GM19351 (cell line): ENCODE measurements around the gene LRRC55.
"Not testable (repeated sequence)": the region's sequence is repeated elsewhere in the genome, so short reads cannot be mapped to it uniquely, and the experiment has no call there.

Experiments
- ATAC-seq: cut with Tn5 transposase; IDR thresholded peaks from one replicate; pipeline ENCODE4 v1.9.1; 2021; ENCODE audit warnings: mild to moderate bottlenecking, moderate library complexity; ENCODE audit not compliant: unreplicated experiment

The LRRC55 gene

DNA sequence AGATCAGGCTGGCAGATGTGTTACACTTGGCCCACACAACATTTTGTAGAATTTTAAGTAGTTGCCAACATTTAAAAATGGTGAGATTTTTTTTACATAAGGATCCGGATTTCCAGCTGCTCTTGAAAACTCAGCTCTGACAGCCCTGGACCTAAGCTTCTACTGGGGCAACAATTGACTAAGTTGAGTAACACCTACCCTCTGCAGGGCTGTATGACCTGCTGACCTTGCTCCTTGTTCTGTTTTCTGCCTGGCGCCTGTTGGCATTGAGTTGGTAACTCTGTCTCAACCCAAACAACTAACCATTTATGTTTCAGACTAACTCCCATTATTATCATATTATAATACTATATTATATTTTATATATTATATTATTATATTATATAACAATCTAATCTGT, 21.1 kb upstream of the LRRC55 start:
- no peak for ATAC-seq

DNA sequence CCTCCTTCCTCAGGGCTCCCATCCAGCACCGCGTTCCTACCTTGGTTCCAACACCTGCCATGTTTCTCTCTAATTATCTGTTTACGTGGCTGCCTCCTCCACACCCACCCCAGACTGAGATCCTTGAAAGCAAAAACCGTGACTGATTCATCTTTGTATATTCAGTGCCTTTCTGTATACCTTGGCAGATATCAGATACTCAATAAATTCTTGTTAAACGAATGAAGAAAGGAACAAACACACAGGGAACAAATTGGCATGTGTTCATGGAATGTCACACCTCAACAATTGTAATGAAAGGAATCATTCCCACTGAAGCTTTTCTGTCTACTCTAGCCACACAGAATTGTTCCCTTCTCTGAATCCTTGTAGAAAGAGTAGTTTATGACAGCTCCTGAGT, 20.4 kb upstream of the LRRC55 start:
- ATAC-seq, result no peak

DNA sequence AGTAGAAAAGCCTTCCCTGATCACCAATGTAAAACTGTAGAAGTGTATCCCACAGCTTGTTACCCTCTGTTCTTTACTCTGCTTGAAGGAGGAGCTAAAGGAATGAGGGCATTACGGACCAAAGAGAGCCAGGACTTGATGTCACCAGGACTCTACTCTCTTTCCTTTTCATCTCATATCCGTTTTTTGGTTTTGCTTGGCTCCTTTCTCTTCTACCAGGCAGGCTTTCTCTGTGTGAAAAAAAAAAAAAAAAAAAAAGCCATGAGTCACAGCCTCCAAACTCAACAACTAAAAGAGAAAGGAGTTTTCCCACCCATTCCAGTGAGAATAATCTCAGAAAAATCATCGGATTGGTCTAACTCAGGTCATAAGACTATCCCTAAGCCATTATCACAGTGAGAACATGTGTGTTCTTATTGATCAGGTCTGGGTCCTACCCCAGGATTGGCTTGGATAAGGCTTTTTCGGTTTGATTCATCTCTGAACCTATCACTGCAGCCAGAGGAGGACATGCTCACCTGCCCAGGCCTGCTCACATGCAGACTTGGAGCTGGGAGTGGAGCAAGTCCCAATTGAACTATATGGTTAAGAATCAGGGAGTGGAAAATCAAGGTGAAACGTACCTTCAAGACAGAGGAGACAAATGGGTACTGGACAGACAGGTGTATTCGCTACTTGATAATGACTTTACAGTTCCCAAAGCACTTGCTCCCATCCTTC, 19.4 kb upstream of the LRRC55 start:
- no peak for ATAC-seq

DNA sequence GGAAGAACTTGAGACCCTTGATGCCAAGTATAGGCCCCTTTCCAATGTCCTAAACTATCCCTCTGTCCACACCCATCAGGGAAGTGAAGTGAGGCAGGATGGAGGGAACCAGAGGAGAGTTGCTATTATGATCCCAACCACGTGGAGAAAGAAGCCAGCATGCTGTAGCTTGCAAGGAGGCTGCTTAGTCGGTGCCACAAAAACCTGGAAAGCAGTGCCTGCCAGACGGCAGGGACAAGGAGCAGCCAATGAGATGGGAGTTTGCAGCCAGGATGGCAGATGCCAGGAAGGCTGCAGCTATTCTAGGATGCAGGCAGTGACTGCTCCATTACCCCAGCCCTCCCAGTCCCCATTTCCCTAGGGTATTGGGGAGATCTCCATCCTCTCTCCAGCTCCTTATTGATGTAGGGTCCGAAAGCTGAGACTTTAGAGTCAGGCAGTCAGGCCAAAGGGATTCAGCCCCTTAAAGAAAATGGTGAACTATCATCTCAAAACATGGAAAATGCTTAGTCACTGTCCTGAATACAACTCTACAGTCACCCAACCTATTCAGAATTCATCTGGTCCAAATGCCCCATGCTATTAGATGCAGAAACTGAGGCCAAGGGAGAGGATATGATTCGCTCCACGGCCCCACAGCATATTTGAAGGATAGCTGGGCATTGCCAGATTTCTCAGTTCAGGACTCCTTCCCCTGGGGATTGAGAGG, 18.4 kb upstream of the LRRC55 start:
- ATAC-seq, result no peak

DNA sequence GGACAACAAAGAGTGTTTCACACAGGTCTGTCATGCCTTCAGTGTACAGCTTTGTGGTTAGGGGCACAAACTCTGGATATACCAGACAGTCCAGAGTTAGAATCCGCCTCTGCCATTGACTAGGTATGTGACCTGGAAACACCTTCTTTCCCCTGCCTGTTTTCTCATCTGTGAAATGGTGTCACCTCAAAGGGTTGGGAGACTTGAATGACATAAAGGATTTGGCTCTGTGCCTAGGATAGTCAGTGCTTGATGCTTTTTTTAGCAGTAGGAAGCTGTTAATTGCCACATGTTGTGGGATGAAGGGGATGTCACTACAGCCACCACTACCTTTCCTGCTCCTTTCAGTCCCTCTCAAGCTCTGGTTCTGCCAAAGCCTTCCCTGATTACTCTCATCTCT, 17.4 kb upstream of the LRRC55 start:
- ATAC-seq, result no peak

- ATAC-seq, result no peak
These were observed 14.5 kb upstream of the LRRC55 start for GRCh38 chr11:57167125-57167846.

- ATAC-seq, result not testable (repeated sequence)
These were observed 11.9 kb upstream of the LRRC55 start for GRCh38 chr11:57169732-57170313.

DNA sequence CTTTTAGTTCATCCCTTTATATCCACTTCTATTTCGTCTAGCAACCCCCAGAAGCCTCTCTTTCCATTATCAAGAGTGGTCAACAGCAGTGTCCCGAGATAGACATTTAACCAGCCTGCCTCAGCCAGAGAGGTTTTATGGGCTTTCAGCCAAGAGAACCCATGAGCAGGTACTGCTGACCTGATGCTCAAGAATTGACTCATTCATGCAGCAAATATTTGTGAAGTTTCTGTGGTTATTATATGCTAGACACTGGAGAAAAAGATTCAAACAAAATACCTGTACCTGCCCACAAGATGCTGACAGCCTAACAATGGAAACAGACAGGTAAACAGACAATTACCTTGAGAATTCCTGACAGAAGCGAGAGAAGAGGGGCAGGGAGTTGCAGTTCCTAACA, 9.7 kb upstream of the LRRC55 start:
- ATAC-seq, result no peak

DNA sequence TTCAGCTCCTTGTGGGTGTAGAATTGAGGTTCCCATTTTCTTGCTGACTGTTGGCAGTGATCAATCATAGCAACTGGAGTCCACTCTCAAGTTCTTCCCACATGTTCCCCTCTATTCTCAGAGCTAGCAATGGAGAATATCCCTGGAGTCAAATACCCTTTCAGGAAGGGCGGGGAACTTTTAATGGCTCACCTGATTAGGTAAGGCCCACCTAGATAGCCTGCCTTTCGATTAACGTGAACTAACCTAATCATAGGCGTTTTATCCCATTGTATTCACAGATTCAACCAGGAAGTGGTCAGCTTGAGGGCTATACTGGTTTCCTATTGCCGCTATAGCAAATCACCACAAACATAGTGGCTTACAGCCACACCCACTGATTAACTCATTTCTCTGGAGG, 7.1 kb upstream of the LRRC55 start:
- no peak for ATAC-seq

DNA sequence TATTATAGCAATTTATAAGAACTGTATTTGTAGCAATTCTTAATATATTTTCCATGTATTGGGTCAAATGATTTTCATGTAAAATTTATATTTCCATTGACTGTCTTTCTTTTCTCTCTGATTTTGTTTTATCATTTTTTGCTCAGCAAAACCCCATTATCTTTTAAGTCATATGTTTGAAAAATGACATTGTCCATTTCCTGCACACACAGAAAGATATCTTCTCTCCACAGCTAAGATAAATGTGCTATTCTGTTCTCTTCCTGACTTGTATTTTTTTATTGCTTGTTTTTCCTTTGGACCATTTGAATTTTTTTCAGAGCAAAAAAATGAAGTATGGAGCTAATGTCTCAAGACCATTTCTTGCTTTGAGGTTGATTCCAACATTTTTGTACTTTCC, 6.3 kb upstream of the LRRC55 start:
- no peak for ATAC-seq

- ATAC-seq, result no peak
These were observed 3.4 kb upstream of the LRRC55 start for GRCh38 chr11:57178334-57178733.

DNA sequence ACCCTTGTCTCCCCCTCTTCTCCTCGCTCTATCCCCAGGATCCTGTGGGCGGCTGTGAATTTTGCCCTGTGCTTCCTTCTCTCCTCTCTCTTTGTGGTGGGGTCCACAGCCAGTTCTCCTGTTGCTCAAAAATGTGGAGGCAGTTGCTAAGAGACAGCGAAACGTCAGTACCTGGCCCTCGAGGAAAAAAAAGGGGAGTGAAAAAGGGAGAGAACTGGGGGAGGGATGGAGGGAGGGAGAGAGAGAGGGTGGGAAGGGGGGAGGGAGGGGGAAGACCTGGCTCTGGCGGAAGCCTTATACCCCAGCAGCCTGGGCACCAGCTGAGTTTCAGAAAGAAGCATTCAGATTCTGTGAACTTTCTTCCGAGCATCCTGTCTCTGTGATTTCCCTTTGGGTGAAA, 2.1 kb upstream of the LRRC55 start:
- ATAC-seq, result no peak

DNA sequence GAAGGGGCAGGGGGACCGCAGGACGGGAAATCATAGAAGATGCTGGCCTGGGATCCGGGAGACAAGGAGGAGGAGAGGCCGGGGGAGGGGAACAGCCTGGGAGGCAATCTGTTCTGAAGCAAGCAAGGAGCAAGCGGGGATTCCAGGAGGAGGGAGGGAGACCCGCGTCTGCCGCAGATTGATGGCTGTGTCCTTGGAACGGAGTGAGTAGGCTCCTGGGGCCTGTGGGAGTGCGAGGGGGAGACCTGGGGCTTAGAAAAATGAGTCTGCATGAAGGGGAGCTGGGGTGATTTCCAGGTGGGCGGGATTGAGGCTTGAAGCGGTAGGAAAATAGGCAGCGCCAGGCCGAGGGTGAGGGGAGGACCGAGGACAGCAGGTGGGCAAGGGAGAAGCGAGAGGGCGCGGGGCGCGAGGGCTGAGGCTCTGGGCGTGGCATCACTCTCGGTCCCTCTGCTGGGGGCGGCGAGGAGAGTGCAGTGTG, 1.6 kb upstream of the LRRC55 start:
- ATAC-seq, result no peak

GRCh38 chr11:57180964-57181363, 789 bp upstream of the LRRC55 start:
- ATAC-seq, result no peak

GRCh38 chr11:57182896-57183295, 1.1 kb downstream of the LRRC55 start:
- ATAC-seq, result no peak

DNA sequence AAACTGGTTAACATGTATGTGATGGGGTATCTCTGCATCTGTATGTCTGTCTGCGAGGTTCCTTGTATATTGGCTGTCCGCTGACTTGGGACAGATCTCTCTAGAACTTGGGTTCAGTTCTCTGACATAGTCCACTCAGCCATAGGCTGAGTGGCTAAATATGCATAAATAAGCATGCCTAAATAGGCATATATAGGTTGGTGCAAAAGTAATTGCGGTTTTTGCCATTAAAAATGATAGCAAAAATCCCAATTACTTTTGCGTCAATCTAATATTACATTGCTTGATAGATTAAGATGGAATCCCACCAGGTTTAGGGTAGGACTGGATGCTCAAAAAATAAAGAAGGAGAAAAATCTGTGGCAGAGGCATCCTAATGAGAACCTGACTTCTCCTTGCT, 8.8 kb downstream of the LRRC55 start:
- ATAC-seq, result no peak

DNA sequence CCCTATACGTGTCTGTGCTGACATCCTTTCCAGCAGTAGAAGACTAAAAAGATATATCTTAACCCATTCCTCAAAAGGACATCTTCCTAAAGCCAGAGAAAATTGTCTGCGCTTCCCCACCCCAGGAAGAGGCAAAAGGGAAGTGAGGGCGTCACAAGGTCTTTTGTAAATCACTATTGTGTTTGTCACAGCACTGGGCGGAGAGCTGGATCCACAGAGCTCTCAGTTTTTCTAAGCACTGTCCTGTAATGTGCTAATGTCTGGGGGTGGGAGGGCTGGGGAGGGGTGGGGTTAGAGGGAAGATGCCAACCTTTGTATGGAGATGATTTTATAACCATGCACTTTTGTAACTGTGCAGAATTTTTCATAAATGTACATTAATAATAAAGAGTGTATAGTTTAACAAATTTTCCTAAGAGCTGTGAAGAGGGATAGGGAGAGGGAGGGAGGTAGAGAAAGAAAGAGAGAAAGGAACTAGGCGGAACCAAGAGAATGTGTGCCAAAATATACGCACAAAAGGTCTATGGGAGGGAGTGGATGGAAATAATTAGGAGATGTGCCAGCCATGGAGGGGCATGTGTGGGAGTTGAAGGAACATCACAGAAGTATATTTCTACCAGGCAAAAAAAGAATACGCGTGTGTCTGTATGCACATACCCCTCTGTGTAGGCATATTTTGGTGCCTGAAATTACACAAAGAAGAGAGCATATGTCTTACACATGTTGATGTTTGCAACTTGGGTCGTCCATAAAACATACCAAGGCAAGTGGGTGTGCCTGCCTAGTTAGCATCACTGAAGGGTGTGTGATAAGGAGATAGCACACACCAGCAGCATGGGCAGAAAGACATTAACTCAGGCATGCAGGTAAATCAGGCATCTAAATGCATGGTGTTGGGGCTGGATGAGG, 9.8 kb downstream of the LRRC55 start:
- no peak for ATAC-seq

GRCh38 chr11:57192316-57192715, 10.6 kb downstream of the LRRC55 start:
- ATAC-seq, result no peak

GRCh38 chr11:57196596-57196995, 14.8 kb downstream of the LRRC55 start:
- no peak for ATAC-seq

DNA sequence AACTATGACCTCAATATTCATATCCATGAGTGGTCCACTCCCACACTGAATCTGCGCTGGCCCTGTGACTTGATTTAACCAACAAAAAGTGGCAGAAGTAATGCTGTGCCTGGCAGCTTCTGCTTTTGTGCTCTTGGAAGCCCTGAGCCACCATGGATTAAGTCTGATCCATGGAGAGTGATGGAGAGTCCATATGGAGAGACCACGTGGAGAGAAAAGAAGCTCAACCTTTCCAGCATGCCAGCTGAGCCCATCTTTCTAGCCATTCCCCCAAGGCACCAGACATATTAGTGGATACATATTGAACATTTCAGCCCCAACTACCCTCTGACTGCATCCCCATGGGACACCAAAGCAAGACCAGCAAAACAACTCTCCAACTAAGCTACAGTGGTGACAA, 16.0 kb downstream of the LRRC55 start:
- no peak for ATAC-seq

DNA sequence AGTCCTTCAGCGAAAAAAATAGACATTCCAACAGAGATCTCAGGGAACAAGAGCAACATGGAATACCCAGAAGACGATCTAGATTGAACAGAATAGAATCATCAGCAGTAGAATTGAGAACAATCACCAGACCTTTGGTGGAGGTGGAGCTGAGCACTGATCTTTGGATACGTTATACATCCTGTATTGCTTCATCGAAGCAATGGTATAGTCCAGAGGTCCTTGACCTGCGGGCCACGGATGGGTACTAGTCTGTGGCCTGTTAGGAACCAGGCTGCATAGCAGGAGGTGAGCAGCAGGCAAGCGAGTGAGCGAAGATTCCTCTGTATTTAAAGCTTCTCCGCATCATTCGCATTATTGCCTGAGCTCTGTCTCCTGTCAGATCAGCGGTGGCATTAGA, 17.6 kb downstream of the LRRC55 start:
- no peak for ATAC-seq
